Parathyroid adenoma (tissue), 2 donors: ENCODE results near the gene MT1E.

Source experiments
- H2AFZ ChIP-seq: fragments of 300-600 bp; sonication (generic); one replicate; pipeline ENCODE4 v1.7.0; 2017; ENCODE audit warnings: antibody characterized with exemption, mild to moderate bottlenecking
- H3K27ac ChIP-seq: fragments of 300-600 bp; sonication (generic); one replicate; pipeline ENCODE4 v1.7.0; 2017
- H3K27me3 ChIP-seq: fragments of 300-600 bp; sonication (generic); one replicate; pipeline ENCODE4 v1.7.0; 2017; ENCODE audit warnings: low read length; ENCODE audit not compliant: control insufficient read depth, insufficient read depth
- H3K36me3 ChIP-seq: fragments of 300-600 bp; sonication (generic); one replicate; pipeline ENCODE4 v1.7.0; 2017; ENCODE audit warnings: low read length; ENCODE audit not compliant: control insufficient read depth, insufficient read depth
- H3K4me1 ChIP-seq: fragments of 300-600 bp; sonication (generic); one replicate; pipeline ENCODE4 v1.7.0; 2017; ENCODE audit warnings: control low read depth
- H3K4me2 ChIP-seq: fragments of 300-600 bp; sonication (generic); one replicate; pipeline ENCODE4 v1.7.0; 2017; ENCODE audit warnings: low read length
- H3K4me3 ChIP-seq: fragments of 300-600 bp; sonication (generic); one replicate; pipeline ENCODE4 v1.7.0; 2017; ENCODE audit warnings: low read depth, low read length
- H3K79me2 ChIP-seq: fragments of 300-600 bp; sonication (generic); one replicate; pipeline ENCODE4 v1.7.0; 2017; ENCODE audit warnings: control low read depth
- H3K9ac ChIP-seq: fragments of 300-600 bp; sonication (generic); one replicate; pipeline ENCODE4 v1.7.0; 2017; ENCODE audit warnings: mild to moderate bottlenecking
- H3K9me3 ChIP-seq: fragments of 300-600 bp; sonication (generic); one replicate; pipeline ENCODE4 v1.7.0; 2017; ENCODE audit warnings: low read length; ENCODE audit not compliant: control insufficient read depth
- TF ChIP-seq, protein P1 (sequence below): fragments of 300-600 bp; sonication (generic); IDR thresholded peaks from one replicate; pipeline ENCODE4 v1.7.0; 2017; ENCODE audit warnings: antibody characterized with exemption, mild to moderate bottlenecking
- donor health status: primary hyperparathyroidism.

The MT1E gene

GRCh38 chr16:56641166-56641565 lies 15.6 kb downstream of the MT1E start:
- Histone ChIP-seq H3K9me3 (no peaks in the 10 kb centered on the region), H2AFZ (no peak overlapping the region), H3K27me3 (no peaks in the 10 kb centered on the region), H3K4me2 (no peak overlapping the region), H3K27ac (no peak overlapping the region), H3K36me3 (no peaks in the 10 kb centered on the region), H3K4me3 (no peak overlapping the region), H3K9ac (no peak overlapping the region), H3K79me2 (no peaks in the 10 kb centered on the region), H3K4me1 (peaks cover 4% of the 10 kb centered on the region)
- TF ChIP-seq, protein P1, sequence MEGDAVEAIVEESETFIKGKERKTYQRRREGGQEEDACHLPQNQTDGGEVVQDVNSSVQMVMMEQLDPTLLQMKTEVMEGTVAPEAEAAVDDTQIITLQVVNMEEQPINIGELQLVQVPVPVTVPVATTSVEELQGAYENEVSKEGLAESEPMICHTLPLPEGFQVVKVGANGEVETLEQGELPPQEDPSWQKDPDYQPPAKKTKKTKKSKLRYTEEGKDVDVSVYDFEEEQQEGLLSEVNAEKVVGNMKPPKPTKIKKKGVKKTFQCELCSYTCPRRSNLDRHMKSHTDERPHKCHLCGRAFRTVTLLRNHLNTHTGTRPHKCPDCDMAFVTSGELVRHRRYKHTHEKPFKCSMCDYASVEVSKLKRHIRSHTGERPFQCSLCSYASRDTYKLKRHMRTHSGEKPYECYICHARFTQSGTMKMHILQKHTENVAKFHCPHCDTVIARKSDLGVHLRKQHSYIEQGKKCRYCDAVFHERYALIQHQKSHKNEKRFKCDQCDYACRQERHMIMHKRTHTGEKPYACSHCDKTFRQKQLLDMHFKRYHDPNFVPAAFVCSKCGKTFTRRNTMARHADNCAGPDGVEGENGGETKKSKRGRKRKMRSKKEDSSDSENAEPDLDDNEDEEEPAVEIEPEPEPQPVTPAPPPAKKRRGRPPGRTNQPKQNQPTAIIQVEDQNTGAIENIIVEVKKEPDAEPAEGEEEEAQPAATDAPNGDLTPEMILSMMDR, result no peak

DNA sequence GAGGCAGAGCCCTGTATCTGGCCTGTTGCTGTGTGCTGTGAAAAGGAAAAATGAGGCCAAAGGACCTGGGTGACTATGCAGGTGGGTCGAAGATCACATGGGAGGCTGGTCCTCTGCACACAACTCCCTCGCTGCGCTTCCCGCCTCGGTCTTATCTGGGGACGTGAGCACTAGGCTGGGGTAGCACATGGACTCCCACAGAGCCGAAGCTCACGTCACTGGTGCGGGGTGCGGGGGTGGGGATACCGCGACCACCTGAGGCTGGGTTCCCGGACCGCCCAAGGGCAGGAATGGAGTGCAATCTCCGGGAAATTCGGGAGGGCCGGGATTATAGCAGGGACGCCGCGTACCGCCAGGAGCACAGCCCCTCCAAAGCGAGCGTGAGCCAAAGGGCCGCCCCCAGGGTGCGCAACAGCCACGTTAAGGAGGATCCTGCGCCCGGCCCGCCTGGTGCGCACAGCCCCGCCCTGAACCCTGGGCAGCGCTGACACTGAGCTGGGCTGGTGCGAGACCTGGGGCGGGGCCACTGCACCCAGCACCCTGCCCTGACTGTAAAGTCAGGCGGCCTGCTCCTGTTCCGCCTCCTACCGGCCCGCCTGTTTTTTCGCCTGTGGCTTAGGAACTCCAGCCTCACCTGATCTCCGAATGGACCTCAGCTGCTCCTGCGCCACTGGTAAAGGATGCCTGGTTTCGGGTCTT lies 17.6 kb downstream of the MT1E start:
- H3K27ac ChIP-seq, result no peak overlapping the region
- H3K4me3 ChIP-seq, result peak overlapping the region; percentile 11
- no peaks in the 10 kb centered on the region for H3K27me3 ChIP-seq

DNA sequence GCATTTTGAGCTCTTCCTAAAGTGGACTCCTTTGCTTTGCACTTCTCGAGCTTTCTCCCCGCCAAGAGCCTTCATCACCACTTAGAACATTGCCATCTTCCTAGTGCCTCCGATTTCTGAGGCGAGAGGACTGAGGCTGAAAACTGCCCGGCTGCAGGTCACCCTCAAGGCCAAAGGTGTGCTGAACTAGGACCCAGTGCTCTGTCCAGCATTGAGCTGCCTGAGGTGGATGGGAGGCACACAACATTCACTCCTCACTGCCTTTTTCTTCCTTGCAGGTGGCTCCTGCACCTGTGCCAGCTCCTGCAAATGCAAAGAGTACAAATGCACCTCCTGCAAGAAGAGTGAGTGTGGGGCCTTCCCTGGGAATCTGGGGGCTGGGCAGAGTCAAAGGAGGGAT lies 18.3 kb downstream of the MT1E start:
- no peak overlapping the region for H3K27ac ChIP-seq
- H3K4me3 ChIP-seq, result peak overlapping the region; percentile 11
- TF ChIP-seq, protein P1, result no peak

More for the DNA sequence above, 17.6 kb downstream of the MT1E start:
- Histone ChIP-seq H3K9ac (no peak overlapping the region), H3K4me2 (peak overlapping the region; percentile 64), H3K4me1 (peaks cover 4% of the 10 kb centered on the region), H3K9me3 (no peaks in the 10 kb centered on the region), H2AFZ (peak overlapping the region; percentile 48), H3K79me2 (no peaks in the 10 kb centered on the region), H3K36me3 (no peaks in the 10 kb centered on the region)
- TF ChIP-seq, protein P1, result peak; percentile 56

DNA sequence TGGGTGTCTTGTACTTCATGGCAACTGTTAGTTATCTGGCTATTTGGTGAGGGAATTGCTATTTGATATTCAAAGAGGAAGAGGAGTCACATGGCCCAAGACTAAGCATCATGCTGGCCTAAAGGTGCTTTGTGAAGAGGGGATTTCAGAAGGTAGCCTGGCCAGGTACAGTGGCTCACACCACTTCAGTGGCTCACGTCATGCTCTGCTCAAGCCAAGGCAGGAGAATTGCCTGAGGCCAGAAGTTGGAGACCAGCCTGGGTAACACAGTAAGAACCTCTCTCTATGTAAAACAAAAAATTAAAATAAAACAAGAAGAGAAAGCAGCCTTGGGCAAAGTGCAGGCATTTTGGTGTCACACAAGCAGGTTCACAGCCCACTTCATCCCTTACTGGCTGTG lies 19.7 kb downstream of the MT1E start:
- Histone ChIP-seq H3K79me2 (no peaks in the 10 kb centered on the region), H3K9ac (no peak overlapping the region), H2AFZ (no peak overlapping the region), H3K4me2 (no peak overlapping the region), H3K27me3 (no peaks in the 10 kb centered on the region), H3K36me3 (no peaks in the 10 kb centered on the region), H3K27ac (no peak overlapping the region), H3K4me1 (peaks cover 4% of the 10 kb centered on the region), H3K4me3 (no peak overlapping the region), H3K9me3 (no peaks in the 10 kb centered on the region)
- TF ChIP-seq, protein P1, result no peak

More for the DNA sequence above, 18.3 kb downstream of the MT1E start:
- no peaks in the 10 kb centered on the region for H3K9me3 ChIP-seq
- H3K36me3 ChIP-seq, result no peaks in the 10 kb centered on the region
- H2AFZ ChIP-seq, result peak overlapping the region; percentile 48
- peaks cover 4% of the 10 kb centered on the region for H3K4me1 ChIP-seq
- no peaks in the 10 kb centered on the region for H3K79me2 ChIP-seq
- H3K9ac ChIP-seq, result no peak overlapping the region
- H3K27me3 ChIP-seq, result no peaks in the 10 kb centered on the region
- H3K4me2 ChIP-seq, result peak overlapping the region; percentile 64

- Histone ChIP-seq H3K36me3 (no peaks in the 10 kb centered on the region), H3K79me2 (no peaks in the 10 kb centered on the region), H2AFZ (no peak overlapping the region), H3K4me2 (no peak overlapping the region), H3K9me3 (no peaks in the 10 kb centered on the region), H3K4me3 (no peak overlapping the region), H3K9ac (no peak overlapping the region), H3K27me3 (no peaks in the 10 kb centered on the region), H3K27ac (no peak overlapping the region), H3K4me1 (peaks cover 4% of the 10 kb centered on the region)
- TF ChIP-seq, protein P1, result no peak
Observed at GRCh38 chr16:56645838-56646237, 20.3 kb downstream of the MT1E start.
